GM18873 (cell line): Measurements from ENCODE around the gene FLT3LG.
A peak's percentile ranks its signal among the peaks of the same experiment; 100 is the strongest.
"Not testable (repeated sequence)": the region's sequence is repeated elsewhere in the genome, so short reads cannot be mapped to it uniquely, and the experiment has no call there.

ENCODE experiments used
- ATAC-seq: cut with Tn5 transposase; IDR thresholded peaks from one replicate; pipeline ENCODE4 v1.9.1; 2021; ENCODE audit warnings: mild to moderate bottlenecking, moderate library complexity, moderate number of reproducible peaks; ENCODE audit not compliant: unreplicated experiment, low FRiP score

The FLT3LG gene

DNA sequence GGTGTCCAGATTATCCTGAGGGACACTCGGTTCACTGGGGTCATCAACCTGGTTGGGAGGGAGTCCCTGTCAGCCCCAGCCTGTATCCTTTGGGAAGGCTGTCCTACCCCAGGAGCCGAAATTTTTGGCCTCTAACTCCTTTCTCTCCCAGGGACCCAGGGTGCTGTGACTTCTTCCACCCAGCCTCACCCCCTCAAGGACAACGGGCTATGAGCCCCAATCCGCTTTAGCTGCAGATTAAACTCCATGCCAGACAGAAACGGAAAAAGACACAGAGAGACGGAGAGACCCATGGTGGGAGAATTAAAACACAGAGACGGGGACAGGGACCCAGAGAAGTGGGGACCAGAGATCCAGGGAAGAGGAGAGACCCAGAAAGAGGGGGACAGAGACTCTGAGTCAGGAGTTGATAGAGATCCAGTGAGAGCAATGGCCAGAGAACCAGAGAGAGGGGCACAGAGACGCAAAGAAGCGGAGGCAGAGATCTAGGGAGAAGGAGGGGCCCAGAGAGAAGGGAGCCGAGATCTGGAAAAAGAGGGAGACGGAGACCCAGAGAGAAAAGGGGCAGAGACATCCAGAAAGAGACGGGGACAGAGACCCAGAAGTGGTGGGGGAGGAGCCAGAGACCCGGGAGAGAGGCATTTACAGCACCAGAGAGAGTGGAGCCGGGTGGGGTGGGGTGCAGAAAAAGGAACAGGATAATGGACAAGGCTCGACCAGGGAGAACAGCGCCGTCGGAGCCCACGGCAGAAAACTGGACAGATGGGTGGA lies 33.4 kb upstream of the FLT3LG start:
- ATAC-seq, result no peak

DNA sequence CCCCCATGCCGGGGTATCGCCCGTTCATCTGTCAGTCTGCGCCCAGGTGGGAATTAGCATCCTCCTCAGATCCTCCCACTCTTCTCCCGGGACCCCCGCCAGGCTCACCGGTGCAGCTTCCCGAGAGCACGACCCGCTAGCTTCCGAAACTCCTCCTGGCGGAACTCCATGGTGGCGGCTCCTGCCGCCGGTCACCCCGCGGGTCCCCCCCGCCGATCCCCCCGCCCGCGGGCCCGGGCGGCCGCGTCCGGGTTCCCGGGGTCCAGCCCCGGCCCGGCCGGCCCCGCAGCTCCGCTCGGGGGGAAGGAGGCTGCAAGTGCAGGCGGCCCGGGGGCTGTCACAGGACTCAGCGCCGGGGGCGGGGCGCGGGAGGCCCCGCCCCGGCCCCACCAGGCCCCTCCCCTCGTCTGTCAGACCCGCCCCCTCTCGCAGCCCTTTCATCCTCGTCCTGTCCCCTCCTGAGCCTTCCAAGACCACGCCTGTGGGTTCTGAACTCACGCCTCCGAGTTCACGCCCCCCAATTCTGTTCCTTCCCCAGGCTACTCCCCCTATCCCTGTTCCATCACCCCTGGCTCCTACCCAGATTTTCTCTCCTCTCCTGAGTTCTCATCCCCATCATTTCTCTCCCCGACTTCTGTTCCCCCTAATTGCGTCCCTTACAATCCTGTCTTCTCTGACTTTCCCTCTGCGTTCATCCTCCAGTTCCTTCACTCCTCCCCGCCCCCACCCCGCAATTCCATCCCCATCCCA lies 32.6 kb upstream of the FLT3LG start, which contains the start of gene SLC17A7:
SLC17A7 (minus strand) TSS at position 318 of the 750 bp plus-strand sequence; CDS start at position 170, 148 bp downstream.
- ATAC-seq, result no peak

DNA sequence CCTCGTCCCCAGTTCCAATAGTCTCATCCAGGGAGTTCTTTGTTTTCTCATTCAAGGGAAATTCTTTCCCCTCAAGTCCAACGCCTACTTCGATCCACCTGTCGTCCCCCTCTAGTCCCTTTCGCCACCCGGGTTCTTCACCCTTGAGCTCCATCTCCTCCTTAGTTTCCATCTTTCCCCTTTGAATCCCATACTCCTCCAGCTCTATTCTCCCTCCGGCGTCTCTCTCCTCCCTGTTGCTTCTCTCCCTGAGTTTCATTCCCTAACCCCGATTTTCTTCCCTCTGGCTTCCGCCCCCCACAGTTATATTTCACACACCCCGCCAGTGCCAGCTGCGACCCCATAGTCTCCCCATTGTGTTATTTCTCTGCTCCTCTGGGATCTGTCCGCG lies 32.1 kb upstream of the FLT3LG start:
- no peak for ATAC-seq

DNA sequence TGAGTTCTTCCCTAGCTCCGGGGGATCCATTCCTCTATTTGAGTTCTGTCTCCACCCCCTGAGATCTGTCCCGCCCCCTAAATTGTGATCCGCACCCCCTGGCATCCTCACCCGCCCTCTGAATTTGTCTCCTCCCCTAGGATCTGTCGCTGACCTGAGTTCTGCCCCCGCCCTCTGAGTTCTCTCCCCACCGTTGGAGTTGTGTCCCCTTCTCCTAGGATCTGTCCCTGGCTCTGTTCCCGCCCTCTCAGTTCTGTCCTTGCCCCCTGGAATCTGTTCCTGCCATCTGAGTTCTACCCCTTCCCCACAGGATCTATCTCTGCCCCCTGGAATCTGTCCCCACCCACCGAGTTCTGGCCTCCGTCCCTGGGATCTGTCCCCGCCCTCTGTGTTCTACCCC lies 31.7 kb upstream of the FLT3LG start:
- ATAC-seq, result no peak

DNA sequence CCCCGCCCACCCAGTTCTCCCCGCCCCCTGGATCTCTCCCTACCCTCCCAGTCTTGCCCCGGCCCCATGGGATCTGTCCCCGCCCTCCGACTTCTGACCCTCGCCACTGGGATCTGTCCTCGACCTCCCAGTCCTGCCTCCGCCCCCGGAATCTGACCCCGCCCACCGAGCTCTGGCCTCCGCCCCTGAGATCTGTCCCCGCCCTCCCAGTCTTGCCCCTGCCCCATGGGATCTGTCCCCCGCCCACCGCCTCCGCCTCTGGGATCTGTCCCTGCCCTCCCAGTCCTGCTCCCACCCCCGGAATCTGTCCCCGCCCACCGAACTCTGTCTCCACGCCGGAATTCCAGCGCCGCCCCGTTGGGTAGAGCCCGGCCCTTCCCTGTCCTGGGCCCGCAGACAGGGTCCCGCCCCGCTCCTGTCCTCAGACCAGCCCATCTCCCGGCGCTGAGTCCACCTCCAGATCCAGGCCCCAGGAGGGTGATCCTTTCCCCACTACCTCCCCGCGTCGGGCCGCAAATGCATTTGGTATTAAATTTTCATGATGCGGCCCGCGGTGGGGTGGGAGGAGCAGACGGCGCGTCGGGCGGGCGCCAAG lies 31.1 kb upstream of the FLT3LG start:
- no peak for ATAC-seq

DNA sequence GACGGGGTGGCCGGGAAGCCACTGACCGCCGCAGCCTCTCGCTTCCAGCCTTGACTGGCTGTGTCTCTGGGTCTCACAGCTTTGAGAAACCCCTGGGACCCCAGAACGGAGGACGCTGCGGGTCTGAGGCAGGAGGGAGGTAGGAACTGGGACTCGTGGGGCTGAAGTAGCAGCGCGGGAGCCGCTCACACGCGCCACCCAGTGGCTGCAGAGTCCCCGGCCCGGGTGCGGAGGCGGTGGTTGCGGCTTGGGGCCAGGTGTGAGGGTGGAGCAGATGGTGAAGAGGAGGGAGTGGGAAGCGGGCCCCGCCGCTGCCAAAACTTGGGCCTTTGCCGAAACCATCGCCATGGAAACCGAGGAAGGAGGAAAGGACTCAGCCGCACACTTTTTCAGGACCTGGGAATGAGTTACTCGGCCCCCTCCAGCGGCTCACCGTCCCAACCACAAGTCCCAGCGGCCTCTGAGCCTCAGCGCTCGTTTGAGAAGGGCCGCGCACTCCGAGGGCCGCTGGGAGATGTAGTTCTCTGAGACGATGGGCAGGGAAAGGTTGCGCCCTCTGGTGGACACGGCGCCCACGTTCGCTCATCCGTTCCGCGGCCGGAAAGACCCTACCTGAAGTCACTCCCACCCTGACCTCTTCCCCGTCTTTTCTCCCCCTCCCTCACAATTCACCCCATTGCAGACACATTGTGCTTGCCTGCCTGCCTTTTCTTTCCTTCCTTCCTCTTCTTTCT lies 30.5 kb upstream of the FLT3LG start:
- ATAC-seq, result peak; percentile 78

DNA sequence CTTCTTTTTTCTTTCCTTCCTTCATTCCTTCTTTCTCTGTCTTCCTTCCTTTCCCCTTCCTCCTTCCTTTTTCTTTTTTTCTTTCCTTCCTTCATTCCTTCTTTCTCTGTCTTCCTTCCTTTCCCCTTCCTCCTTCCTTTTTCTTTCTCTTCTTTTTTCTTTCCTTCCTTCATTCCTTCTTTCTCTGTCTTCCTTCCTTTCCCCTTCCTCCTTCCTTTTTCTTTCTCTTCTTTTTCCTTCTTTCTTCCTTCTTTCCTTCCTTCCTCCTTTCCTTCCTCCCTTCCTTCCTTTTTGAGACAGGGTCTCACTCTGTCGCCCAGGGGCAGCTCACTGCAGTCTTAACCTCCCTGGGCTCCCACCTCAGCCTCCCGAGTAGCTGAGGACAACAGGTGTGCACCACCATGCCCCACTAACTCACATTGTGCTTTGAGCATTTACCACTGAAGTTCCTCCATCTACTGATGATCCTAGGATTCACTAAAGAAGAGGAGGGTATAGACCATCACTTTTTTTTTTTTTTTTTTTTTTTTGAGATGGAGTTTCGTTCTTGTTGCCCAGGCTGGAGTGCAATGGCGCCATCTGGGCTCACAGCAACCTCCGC lies 29.8 kb upstream of the FLT3LG start:
- ATAC-seq, result not testable (repeated sequence)

DNA sequence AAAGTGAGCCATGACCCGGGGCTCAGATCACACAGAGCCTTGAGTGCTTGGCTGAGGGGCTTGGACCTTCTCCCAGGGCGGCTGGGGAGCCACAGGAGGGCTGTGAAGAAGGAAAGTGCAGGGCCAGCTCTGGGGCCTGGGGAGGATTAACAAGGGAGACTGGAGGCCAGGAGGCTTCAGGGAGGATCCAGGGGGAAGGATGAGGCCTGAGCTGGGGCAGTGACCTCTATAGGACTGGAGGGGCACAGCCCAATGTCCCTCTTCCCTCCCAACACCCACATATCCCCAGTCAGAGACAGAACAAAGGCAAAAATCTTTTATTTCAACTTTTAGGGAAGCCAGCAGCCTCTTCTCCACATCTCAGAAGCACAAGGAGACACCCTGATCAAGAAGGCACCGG lies 28.0 kb upstream of the FLT3LG start:
- no peak for ATAC-seq

DNA sequence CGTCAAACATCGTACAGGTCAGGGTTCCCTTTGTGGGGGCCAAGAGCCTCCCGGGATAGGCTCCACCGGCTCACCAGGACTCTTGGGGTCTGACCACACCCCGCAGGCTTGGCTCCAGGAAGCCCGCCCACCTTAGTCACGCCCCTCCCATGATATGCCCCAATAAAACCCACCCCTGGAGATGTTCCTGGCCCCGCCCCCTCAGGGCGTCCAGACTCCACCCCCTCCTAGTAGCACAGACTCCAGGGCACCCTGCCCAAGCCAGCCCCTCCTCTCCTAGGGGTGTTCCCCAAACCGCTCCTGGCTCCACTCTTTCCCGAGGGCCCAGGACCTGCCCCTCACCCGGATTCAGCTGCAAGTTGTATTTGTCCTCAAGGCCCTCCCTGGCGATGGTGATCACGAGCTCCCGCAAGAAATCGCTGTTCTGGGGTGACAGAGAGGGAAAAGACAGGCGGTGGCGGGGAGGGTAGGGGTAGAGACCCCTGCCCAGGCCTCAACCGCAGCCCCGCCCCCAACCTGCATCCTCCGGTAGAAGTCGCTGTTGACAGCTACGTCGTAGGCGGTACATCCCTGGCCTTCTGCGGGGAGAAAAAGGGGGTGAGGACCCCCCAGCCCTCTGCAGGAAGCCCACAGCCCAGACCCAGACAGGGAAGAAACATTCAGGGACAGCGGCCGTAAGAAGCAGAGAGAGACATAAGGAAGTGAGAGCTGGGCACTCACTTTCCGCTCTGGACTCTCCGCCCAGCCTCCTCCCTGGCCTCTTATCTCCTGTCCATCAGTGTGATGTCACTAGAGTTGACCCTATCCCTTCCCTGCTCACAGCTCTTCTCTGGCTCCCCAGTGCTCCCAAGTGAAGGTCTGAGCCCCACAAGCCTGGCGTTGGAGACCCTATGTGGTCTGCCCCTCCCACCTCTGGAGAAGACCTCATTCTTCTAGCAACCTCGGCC lies 26.3 kb upstream of the FLT3LG start:
- no peak for ATAC-seq

DNA sequence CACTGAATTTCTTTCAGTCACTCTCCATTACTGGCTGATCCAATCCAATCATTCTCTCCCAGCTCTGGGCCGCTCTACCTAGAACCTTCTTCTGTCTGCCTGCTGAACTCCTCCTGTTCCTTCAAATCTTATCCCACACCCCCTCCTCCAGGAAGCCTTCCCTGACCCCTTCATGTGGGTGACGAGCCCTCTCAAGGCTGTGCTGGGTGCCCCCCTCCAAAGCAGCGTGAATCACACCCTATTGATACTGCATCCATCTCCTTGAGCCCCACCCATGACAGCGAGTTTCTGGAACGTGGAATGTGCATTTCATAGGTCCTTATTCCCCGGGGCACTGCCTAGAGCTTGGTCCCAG lies 25.6 kb upstream of the FLT3LG start:
- ATAC-seq, result no peak

DNA sequence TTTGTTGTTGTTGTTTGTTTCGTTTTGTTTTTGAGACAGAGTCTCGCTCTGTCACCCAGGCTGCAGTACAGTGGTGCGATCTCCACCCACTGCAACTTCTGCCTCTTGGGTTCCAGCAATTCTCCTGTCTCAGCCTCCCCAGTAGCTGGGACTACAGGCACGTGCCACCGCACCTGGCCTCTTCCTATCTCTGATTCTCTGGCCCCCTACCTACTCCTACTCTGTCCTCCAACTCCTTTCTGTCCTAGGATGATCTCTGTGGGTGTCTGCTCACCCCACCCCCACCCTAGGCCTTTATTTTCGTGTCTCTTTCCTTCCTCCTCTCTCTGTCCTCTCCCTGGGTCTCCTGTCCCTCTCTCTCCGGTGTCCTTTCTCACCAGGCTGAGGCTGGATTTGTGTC lies 23.6 kb upstream of the FLT3LG start:
- no peak for ATAC-seq

DNA sequence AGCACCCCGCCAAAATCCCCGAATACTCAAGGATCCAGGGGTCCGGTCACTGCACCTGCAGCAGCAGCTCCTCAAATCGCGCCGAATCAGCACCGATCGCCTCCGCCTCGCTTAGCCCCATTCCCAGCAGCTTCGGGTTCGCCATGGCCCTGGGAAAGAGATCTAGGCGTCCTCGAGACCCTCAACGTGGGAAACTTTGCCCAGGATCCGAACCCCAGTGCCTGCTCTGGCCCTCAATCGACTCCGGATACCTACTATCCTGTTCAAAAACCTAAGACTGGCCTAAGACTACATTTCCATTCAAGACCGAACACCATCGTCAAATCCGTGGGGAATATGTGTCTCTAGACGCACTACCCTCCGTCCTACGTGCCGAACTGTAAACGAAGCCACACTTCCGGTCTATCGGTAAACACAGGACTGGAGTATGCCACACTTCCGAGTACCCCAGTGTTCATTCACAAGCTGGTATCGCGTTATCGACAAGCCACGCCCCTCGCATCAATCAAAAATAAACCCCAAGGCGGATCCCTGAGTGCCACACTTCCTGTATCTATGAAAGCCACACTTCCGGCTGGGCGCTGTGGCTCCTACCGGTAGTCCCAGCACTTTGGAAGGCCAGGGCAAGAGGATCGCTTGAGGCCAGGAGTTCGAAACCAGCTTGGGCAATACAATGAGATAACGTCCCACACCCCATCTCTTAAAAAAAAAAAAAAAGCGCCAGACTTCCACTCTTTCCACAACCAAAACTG lies 22.4 kb upstream of the FLT3LG start, which contains the start of gene PIH1D1:
PIH1D1 (minus strand) TSS at position 385 of the 752 bp plus-strand sequence; CDS start at position 145, 240 bp downstream.
- ATAC-seq, result peak; percentile 43

DNA sequence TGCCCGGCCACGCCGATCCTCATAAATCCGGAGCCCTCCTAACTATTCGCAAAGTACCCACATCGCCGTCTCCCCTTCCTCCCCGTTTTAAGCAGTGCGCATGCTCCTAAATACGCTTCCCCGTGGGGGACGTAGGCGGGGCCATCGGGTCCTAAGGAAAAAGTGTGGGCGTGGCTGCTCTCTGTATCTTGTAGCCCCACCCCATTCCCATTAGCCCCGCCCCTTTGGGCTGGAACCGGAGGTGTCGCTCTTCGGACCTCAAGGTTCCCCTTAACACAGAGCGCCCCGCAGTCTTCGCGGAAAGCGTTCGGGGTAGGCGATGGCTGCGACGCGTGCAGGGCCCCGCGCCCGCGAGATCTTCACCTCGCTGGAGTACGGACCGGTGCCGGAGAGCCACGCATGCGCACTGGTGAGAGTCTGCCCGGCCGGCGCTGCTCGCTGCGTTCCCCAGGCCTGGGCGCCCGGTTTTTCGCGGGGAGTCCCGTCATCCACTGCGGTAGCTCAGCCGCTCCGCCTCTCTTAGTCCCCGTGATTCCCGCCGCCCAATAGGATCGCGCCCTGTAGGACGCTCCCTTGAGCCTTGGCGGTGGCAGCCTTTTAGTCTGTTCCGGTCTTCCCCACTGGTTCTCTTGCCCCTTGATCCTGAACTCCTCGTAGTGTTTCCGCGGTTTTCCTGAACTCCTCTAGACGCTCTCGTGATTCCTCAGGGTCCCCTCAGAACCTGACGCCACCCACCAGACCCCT lies 20.8 kb upstream of the FLT3LG start, which contains the start of gene ALDH16A1:
ALDH16A1 (plus strand) TSS at position 213 of the 744 bp plus-strand sequence; CDS start at position 320, 107 bp downstream.
- peak; percentile 75 for ATAC-seq

DNA sequence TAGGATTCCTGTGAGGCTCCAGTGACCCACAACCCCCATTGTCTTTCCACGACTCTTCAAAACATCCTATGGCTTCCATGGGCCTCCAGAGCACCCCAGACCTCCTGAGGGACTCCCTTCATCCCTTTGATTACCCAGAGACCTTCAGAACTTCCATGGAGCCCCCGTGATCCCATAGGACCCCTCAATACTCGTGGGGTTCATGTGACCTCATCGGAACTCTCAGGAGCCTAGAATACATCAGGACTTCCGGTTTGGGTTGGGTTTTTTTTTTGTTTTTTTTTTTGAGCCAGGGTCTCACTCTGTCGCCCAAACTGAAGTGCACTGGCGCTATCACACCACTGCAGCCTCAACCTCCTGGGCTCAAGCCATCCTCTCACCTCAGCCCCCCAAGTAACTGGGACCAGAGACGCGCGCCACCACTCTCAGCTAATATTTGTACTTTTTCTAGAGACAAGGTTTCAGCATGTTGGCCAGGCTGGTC lies 20.2 kb upstream of the FLT3LG start:
- no peak for ATAC-seq

DNA sequence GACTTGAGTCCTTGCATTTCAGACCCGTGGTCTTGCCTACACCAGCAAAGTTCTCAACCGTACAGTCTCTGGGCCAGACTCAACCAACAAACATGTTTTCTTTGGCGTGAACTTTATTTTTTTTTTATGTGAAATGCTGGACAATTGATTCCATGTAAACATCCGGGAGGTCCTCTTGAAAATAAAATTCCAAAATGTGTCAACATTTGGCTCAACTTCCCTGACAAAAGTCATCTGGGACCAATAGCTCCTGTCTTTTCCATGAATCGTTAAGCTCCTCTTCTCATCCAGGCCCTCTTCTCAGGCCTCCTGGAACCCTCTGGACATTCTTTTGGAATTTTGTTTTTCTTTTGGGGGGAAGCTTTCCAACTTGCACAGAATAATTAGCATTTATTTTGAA lies 18.2 kb upstream of the FLT3LG start:
- no peak for ATAC-seq

DNA sequence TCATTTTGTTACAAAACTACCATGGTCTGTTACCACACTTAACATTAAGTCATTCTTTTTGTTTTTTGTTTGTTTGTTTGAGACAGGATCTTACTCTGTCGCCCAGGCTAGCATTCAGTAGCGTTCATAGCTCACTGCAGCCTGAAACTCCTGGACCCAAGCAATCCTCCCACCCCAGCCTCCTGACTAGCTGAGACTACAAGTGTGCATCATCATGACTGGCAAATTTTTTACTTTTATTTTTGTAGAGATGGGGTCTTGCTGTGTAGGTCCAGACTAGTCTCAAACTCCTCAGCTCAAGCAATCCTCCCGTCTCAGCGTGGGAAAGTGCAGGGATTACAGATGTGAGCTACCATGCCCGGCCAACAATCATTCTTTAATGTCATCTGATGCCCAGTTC lies 17.7 kb upstream of the FLT3LG start:
- ATAC-seq, result no peak

DNA sequence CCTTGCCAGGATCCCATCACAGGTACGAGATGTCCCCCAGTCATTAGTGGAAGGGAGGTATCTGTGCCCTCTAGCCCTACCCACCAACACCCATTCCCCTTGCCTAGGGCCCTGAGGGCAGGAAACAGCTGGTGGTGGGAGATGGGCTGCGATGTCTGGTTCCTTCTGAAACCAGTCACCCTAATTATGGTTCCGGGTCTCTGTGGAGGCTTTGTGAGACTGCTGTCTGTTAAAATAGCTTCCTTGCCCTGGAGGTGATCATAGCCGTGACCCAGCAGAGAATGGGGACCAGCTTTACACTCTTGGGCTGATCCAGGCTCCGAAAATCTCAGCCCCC lies 15.5 kb upstream of the FLT3LG start:
- ATAC-seq, result no peak

DNA sequence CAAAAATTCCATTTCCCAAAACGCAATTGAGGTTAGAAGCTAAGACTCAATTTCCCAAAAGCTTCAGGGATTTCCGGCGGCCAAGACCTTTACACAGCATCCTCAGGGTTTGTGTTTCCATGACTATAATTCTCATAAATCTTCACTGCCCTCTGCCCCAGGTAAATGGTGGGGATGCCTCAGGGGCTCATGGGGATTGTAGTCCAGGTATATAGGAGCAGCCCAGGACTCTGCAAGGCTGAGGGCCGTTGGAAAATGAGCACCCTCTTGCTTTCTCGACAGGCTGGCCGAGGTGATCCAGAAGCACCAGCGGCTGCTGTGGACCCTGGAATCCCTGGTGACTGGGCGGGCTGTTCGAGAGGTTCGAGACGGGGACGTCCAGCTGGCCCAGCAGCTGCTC lies 14.6 kb upstream of the FLT3LG start:
- no peak for ATAC-seq
